Measurements from ENCODE around the gene RNASEH1. TPM values are rescaled to one million over a fixed set of nuclear protein-coding genes. Genes with fewer than 3 reads are reported as not detected.
"Not testable (repeated sequence)": the region's sequence is repeated elsewhere in the genome, so short reads cannot be mapped to it uniquely, and the experiment has no call there.

Gene RNASEH1
- total RNA-seq, 6 experiments from 2014 or later: 8.3 to 12.2 (median 10.0) TPM

DNA sequence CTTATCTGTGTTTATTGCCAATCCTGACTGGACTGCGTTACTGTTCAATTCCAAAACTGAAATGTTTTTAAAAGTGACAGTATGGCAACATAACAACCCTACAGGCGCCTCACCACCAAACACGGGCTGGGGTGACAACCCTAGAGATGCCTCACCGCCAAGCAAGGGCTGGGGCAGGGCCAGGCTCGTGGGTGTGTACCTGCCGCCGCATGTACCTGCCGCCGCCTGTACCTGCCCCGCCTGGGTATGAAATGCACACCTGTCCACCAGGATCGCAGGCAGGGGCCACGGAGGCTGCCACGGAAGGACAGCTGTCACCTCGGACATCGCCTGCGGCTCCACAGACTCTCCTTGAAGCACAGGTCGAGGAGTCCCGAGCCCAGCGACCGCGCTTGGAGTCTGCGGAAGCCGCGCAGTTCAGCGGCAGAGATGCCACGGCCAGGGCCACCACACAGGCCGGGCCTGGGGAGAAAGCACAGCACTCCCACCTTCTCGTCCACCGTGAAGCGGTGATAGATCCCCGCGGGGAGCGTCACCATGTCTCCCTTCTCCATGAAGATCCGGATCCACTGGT, 57.7 kb downstream of the RNASEH1 start:
- ATAC-seq (peak in 2 of 4 donors; percentile 13 to 39), DNase-seq (peak in 2 of 3 donors; percentile 46 to 53)
- Histone ChIP-seq H3K27ac (no peak overlapping the region), H3K36me3 (peaks cover 6 to 93% (median 48%) of the 10 kb centered on the region in 4 donors), H3K4me1 (peaks cover 0 to 13% (median 2%) of the 10 kb centered on the region in 4 donors), H3K4me3 (no peak overlapping the region), H3K9me3 (no peaks in the 10 kb centered on the region), H3K27me3 (no peaks in the 10 kb centered on the region)
- intact Hi-C loops (cut with DNase I): no loop called here
- TF ChIP-seq POLR2A (IDR thresholded peaks at IDR 0.05): no peak
- WGBS (ENCODE audit: insufficient coverage, low coverage, low lambda C conversion rate, missing lambda C conversion rate): 93% methylated on average over 4 of the region's 34 CpGs

GRCh38 chr2:3498783-3499394, 59.2 kb downstream of the RNASEH1 start:
- peaks cover 6 to 84% (median 43%) of the 10 kb centered on the region in 4 donors for H3K36me3 ChIP-seq
- WGBS (ENCODE audit: insufficient coverage, low coverage, low lambda C conversion rate, missing lambda C conversion rate): 87% methylated on average over 17 of the region's 18 CpGs
- H3K4me1 ChIP-seq: peaks cover 0 to 3% (median 0%) of the 10 kb centered on the region in 4 donors
- TF ChIP-seq CTCF (IDR thresholded peaks at IDR 0.05) (no peak), POLR2A (IDR thresholded peaks at IDR 0.05) (no peak)
- intact Hi-C loops (cut with DNase I): no loop called here
- no peaks in the 10 kb centered on the region for H3K9me3 ChIP-seq
- H3K4me3 ChIP-seq: no peak overlapping the region
- H3K27ac ChIP-seq: no peak overlapping the region
- no peak for ATAC-seq
- no peaks in the 10 kb centered on the region for H3K27me3 ChIP-seq
- DNase-seq: peak in 1 of 3 donors; percentile 28

- H3K4me3 ChIP-seq; ATAC-seq; intact Hi-C loops (cut with DNase I); H3K27ac ChIP-seq; H3K9me3 ChIP-seq; H3K27me3 ChIP-seq; H3K4me1 ChIP-seq: not testable (repeated sequence)
- peaks cover 6 to 68% (median 42%) of the 10 kb centered on the region in 4 donors for H3K36me3 ChIP-seq
- 97% methylated on average over 10 of the region's 15 CpGs for WGBS (ENCODE audit: insufficient coverage, low coverage, low lambda C conversion rate, missing lambda C conversion rate)
- DNase-seq: peak in 1 of 3 donors; percentile 36
Observed at GRCh38 chr2:3496708-3497080, 61.4 kb downstream of the RNASEH1 start.

Other genes with a start within 250 kb of the RNASEH1 start
- 10 to 100 TPM in 4 of 6 experiments, 1 to 10 TPM in 2; 6.8 to 40.6 (median 11.6) TPM for gene EIPR1, start 180.5 kb downstream of the RNASEH1 start, total RNA-seq
- 10 to 100 TPM; 39.2 to 92.4 (median 47.8) TPM for gene TRAPPC12, start 178.6 kb downstream of the RNASEH1 start, total RNA-seq
- 100 to 1,000 TPM; 165 to 470 (median 246) TPM for gene ADI1, start 38.8 kb downstream of the RNASEH1 start, total RNA-seq
- 1,000 to 10,000 TPM in 2 of 6 experiments, 100 to 1,000 TPM in 4; 366 to 1,499 (median 423) TPM for gene RPS7, start 16.9 kb upstream of the RNASEH1 start, total RNA-seq
- 10 to 100 TPM; 25.2 to 58.6 (median 41.1) TPM for gene COLEC11, start 36.8 kb upstream of the RNASEH1 start, total RNA-seq
- under 1 TPM in 5 of 6 experiments, not detected in 1; 0.18 to 0.63 (median 0.31) TPM for gene ALLC, start 99.9 kb upstream of the RNASEH1 start, total RNA-seq
- gene DCDC2C, start 145.2 kb upstream of the RNASEH1 start, total RNA-seq: not detected